RPMI7951 (cell line): ENCODE data around the gene TTLL11. TPM values are rescaled to one million over a fixed set of nuclear protein-coding genes. Genes with fewer than 3 reads are reported as not detected.
A peak's percentile ranks its signal among the peaks of the same experiment; 100 is the strongest.

Source experiments
- DNase-seq: peaks from one replicate; pipeline ENCODE4 v3.0.0-alpha.2; 2012; ENCODE audit warnings: low read depth
- total RNA-seq: library from RNA; depleted of rRNA; stranded (reverse); fragments of >200 nt; shearing (Covaris generic); gene quantifications from 2 replicates; pipeline ENCODE4 v1.2.3, GENCODE V29; 2014

Gene TTLL11
- total RNA-seq, 1 experiment from 2014 or later = 0.60 TPM

GRCh38 chr9:122110100-122110833 is 17.2 kb upstream of the TTLL11 start:
- DNase-seq = no peak

GRCh38 chr9:122109035-122109813 is 16.1 kb upstream of the TTLL11 start:
- no peak for DNase-seq

GRCh38 chr9:122107291-122107805 is 14.2 kb upstream of the TTLL11 start:
- no peak for DNase-seq

- no peak for DNase-seq
Measured at GRCh38 chr9:122106576-122106975, 13.5 kb upstream of the TTLL11 start.

GRCh38 chr9:122103985-122104384 is 10.9 kb upstream of the TTLL11 start:
- no peak for DNase-seq

- no peak for DNase-seq
Measured at GRCh38 chr9:122102156-122102555, 9.0 kb upstream of the TTLL11 start.

GRCh38 chr9:122100756-122101155 is 7.6 kb upstream of the TTLL11 start:
- DNase-seq = no peak

GRCh38 chr9:122099271-122099869 is 6.3 kb upstream of the TTLL11 start:
- peak; percentile 63 for DNase-seq

- DNase-seq = no peak
Measured at GRCh38 chr9:122097679-122098315, 4.7 kb upstream of the TTLL11 start.

GRCh38 chr9:122096620-122097415 is 3.7 kb upstream of the TTLL11 start:
- DNase-seq = no peak

GRCh38 chr9:122095010-122095767 is 2.1 kb upstream of the TTLL11 start:
- peak; percentile 52 for DNase-seq

- no peak for DNase-seq
Measured at GRCh38 chr9:122091682-122092592, 1.2 kb downstream of the TTLL11 start.

GRCh38 chr9:122090981-122091380 is 2.1 kb downstream of the TTLL11 start:
- DNase-seq = no peak

GRCh38 chr9:122090287-122090883 is 2.7 kb downstream of the TTLL11 start:
- no peak for DNase-seq

GRCh38 chr9:122088880-122089706 is 4.0 kb downstream of the TTLL11 start:
- DNase-seq = no peak

GRCh38 chr9:122087406-122088200 is 5.5 kb downstream of the TTLL11 start:
- peak; percentile 60 for DNase-seq

GRCh38 chr9:122086873-122087272 is 6.2 kb downstream of the TTLL11 start:
- no peak for DNase-seq
